Measurements from ENCODE around the gene CDX2. TPM values are rescaled to one million over a fixed set of nuclear protein-coding genes. Genes with fewer than 3 reads are reported as not detected.

Gene CDX2
- total RNA-seq, 1 experiment from 2014 or later, result not detected

Other genes starting within 250 kb of the CDX2 start
- gene GSX1, start 176.8 kb downstream of the CDX2 start, total RNA-seq (2014; rRNA removed; shearing (Covaris generic)), result not detected in 2 replicates
- not detected in 2 replicates for gene PDX1, start 49.3 kb downstream of the CDX2 start, total RNA-seq (2014; rRNA removed; shearing (Covaris generic))
- gene URAD, start 19.4 kb upstream of the CDX2 start, total RNA-seq (2014; rRNA removed; shearing (Covaris generic)), result not detected in 2 replicates
- 0.03 and 0.22 TPM in 2 replicates for gene FLT3, start 131.3 kb upstream of the CDX2 start, total RNA-seq (2014; rRNA removed; shearing (Covaris generic))
- 15.8 and 23.5 TPM in 2 replicates for gene PAN3, start 169.2 kb upstream of the CDX2 start, total RNA-seq (2014; rRNA removed; shearing (Covaris generic))